Measurements from ENCODE around the gene ZNF275. TPM values are rescaled to one million over a fixed set of nuclear protein-coding genes. Genes with fewer than 3 reads are reported as not detected.

ZNF275 gene
- total and polyA plus RNA-seq, 2 of the 8 experiments (the other 6 are each of a cell fraction or from before 2014, with no cell fraction given): 8.2 to 9.1 TPM

Small RNA genes lying within 50 kb of the gene (small RNA-seq; reads per million reads assigned to genes)
- not detected for gene AC152007.1 (ENCODE audit: insufficient read depth)

Other genes with a start within 250 kb of the ZNF275 start
- gene MAGEA1, start 154.9 kb upstream of the ZNF275 start, total RNA-seq (2021; fragmentation: NEBNext Ultra II Directional; extraction: Animal tissue kit (Norgen Biotek cat#: 25700)): not detected in 2 replicates
- not detected in 2 replicates for gene MAGEA1, start 154.9 kb upstream of the ZNF275 start, polyA plus RNA-seq (2011; rRNA removed)
- 0.15 and 0.22 TPM in 2 replicates for gene PNMA6F, start 12.4 kb upstream of the ZNF275 start, total RNA-seq (2021; fragmentation: NEBNext Ultra II Directional; extraction: Animal tissue kit (Norgen Biotek cat#: 25700))
- gene PNMA6F, start 12.4 kb upstream of the ZNF275 start, polyA plus RNA-seq (2011; rRNA removed): 0.12 and 0.36 TPM in 2 replicates
- not detected in 2 replicates for gene PNMA6E, start 67.2 kb downstream of the ZNF275 start, total RNA-seq (2021; fragmentation: NEBNext Ultra II Directional; extraction: Animal tissue kit (Norgen Biotek cat#: 25700))
- not detected in 2 replicates for gene PNMA6E, start 67.2 kb downstream of the ZNF275 start, polyA plus RNA-seq (2011; rRNA removed)
- 0.41 and 0.46 TPM in 2 replicates for gene ZFP92, start 77.3 kb downstream of the ZNF275 start, total RNA-seq (2021; fragmentation: NEBNext Ultra II Directional; extraction: Animal tissue kit (Norgen Biotek cat#: 25700))
- 0.14 and 0.17 TPM in 2 replicates for gene ZFP92, start 77.3 kb downstream of the ZNF275 start, polyA plus RNA-seq (2011; rRNA removed)
- gene TREX2, start 111.9 kb downstream of the ZNF275 start, total RNA-seq (2021; fragmentation: NEBNext Ultra II Directional; extraction: Animal tissue kit (Norgen Biotek cat#: 25700)): 0.69 and 0.71 TPM in 2 replicates
- gene TREX2, start 111.9 kb downstream of the ZNF275 start, polyA plus RNA-seq (2011; rRNA removed): 0.80 and 1.5 TPM in 2 replicates
- 53.4 and 54.0 TPM in 2 replicates for gene HAUS7, start 136.4 kb downstream of the ZNF275 start, total RNA-seq (2021; fragmentation: NEBNext Ultra II Directional; extraction: Animal tissue kit (Norgen Biotek cat#: 25700))
- gene HAUS7, start 136.4 kb downstream of the ZNF275 start, polyA plus RNA-seq (2011; rRNA removed): 45.4 and 56.9 TPM in 2 replicates
- 2.1 and 2.4 TPM in 2 replicates for gene BGN, start 160.8 kb downstream of the ZNF275 start, total RNA-seq (2021; fragmentation: NEBNext Ultra II Directional; extraction: Animal tissue kit (Norgen Biotek cat#: 25700))
- gene BGN, start 160.8 kb downstream of the ZNF275 start, polyA plus RNA-seq (2011; rRNA removed): 1.8 and 2.7 TPM in 2 replicates
- 0.15 and 0.19 TPM in 2 replicates for gene ATP2B3, start 183.5 kb downstream of the ZNF275 start, total RNA-seq (2021; fragmentation: NEBNext Ultra II Directional; extraction: Animal tissue kit (Norgen Biotek cat#: 25700))
- 0.14 and 0.24 TPM in 2 replicates for gene ATP2B3, start 183.5 kb downstream of the ZNF275 start, polyA plus RNA-seq (2011; rRNA removed)

Measured in H1 (cell line).